ENCODE measurements around the gene C7. TPM values are rescaled to one million over a fixed set of nuclear protein-coding genes. Genes with fewer than 3 reads are reported as not detected.

The C7 gene
- total and polyA plus RNA-seq, 2 of the 8 experiments (the other 6 are each of a cell fraction or from before 2014, with no cell fraction given), result 0.08 TPM; not detected in 1

DNA sequence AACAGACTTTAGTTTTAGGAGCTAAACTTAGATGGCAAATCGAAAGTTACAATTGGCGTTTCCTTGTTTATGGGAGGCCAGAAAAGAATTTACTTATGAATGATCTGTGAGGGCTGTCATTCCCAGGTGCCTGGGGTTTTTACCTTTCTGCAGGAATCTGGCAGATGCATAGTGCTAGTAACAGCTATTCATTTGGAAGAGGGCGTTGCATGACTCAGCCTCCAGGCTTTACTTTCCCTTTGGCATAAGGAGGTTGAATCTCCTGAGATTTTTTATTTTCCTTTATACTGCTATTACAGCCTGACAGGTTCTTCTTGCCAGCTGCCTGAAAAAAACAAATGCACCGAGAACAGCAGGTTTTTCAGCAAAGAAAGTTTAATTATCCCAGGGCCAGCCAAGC is 38.1 kb upstream of the C7 start:
- FAIRE-seq, result no peak
- H2AFZ ChIP-seq (ENCODE audit: low read length), result no peak overlapping the region
- H3K27ac ChIP-seq (ENCODE audit: low read depth, low read length), result no peak overlapping the region
- no peak overlapping the region for H3K14ac ChIP-seq (ENCODE audit: insufficient read length)
- H2BK12ac ChIP-seq (ENCODE audit: low read depth, low read length), result no peak overlapping the region
- H3K4ac ChIP-seq (replicated peaks; ENCODE audit: insufficient read length, low read depth, low read length), result no peak overlapping the region
- no peak overlapping the region for H4K8ac ChIP-seq (ENCODE audit: extremely low read depth, insufficient read depth, low read length)
- peaks cover 0 to 4% (median 1%) of the 10 kb centered on the region in 4 experiments; a peak in 5 of 7 replicates for H3K4me1 ChIP-seq (replicated peaks in 1 of 4; ENCODE audit: control insufficient read depth in 3 of 4, insufficient read depth in 4 of 4, low read length in 3 of 4)
- no peaks in the 10 kb centered on the region for H3K79me1 ChIP-seq (ENCODE audit: low read depth, low read length)
- no peaks in the 10 kb centered on the region for H3K36me3 ChIP-seq (ENCODE audit: control insufficient read depth in 2 of 4, insufficient read depth in 4 of 4, low read length in 3 of 4)
- no peaks in the 10 kb centered on the region for H3K9me3 ChIP-seq (ENCODE audit: insufficient read depth in 2 of 2, low read depth in 1 of 2, low read length in 1 of 2)
- TF ChIP-seq RNF2 (IDR thresholded peaks at IDR 0.05; ENCODE audit: borderline replicate concordance, low read depth, low read length, missing control alignments, poor library complexity, severe bottlenecking) (no peak), BACH1 (IDR thresholded peaks at IDR 0.05; ENCODE audit: low read length) (0 out of 2 replicates have a peak, but pooled peaks have one; percentile 54), CREB1 (IDR thresholded peaks at IDR 0.05) (no peak), JUND (IDR thresholded peaks at IDR 0.05; ENCODE audit: low read length) (0 out of 2 replicates have a peak, but pooled peaks have one; percentile 7)
- H3K4me3 ChIP-seq (ENCODE audit: extremely low read depth in 1 of 4, insufficient read depth in 2 of 4, low read depth in 3 of 4, low read length in 4 of 4), result no peak overlapping the region
- H2AK5ac ChIP-seq (ENCODE audit: low read depth, low read length), result no peak overlapping the region
- H3K23me2 ChIP-seq (ENCODE audit: low read depth, low read length), result no peaks in the 10 kb centered on the region
- H3K79me2 ChIP-seq (ENCODE audit: control insufficient read depth in 1 of 2, insufficient read depth in 2 of 2, low read length in 2 of 2), result no peaks in the 10 kb centered on the region
- CTCF ChIA-PET (ENCODE audit: partially characterized antibody), result interaction anchor here (0.9 to 1.0 kb wide), 4 partner anchors 8 to 34 kb away, joined by 3 read pairs; no protein-coding TSS in a partner anchor
- H4K91ac ChIP-seq (replicated peaks; ENCODE audit: insufficient read length, low read length), result no peak overlapping the region
- H3K56ac ChIP-seq (replicated peaks; ENCODE audit: insufficient read length, low read depth, low read length), result no peak overlapping the region
- H2BK20ac ChIP-seq (ENCODE audit: low read length), result no peak overlapping the region
- 39% methylated on average over 4 of the region's 4 CpGs; no CpG with 5 or more reads in 1 of the 2 experiments for WGBS, 2 experiments (ENCODE audit: extremely low coverage in 1 of 2, insufficient coverage in 1 of 2, insufficient read length in 1 of 2, insufficient replicate concordance in 2 of 2, low coverage in 1 of 2, low lambda C conversion rate in 2 of 2, missing lambda C conversion rate in 1 of 2)
- peak overlapping the region in 1 of 2 experiments; percentile 10; a peak in 1 of 4 replicates for H3K4me2 ChIP-seq (ENCODE audit: insufficient read depth in 1 of 2, low read depth in 2 of 2, low read length in 2 of 2)
- H4K5ac ChIP-seq (ENCODE audit: insufficient read length, low read depth, low read length), result no peak overlapping the region
- no peak overlapping the region for H2BK120ac ChIP-seq (replicated peaks; ENCODE audit: low read depth, low read length)
- peak in 1 of 2 experiments; percentile 37 for DNase-seq (ENCODE audit: low read depth in 1 of 2, low spot score in 2 of 2)
- H3K27me3 ChIP-seq (replicated peaks in 1 of 4; ENCODE audit: control insufficient read depth in 3 of 4, extremely low read depth in 1 of 4, insufficient read depth in 3 of 4, low read length in 3 of 4), result no peaks in the 10 kb centered on the region
- no peak overlapping the region for H2BK15ac ChIP-seq (ENCODE audit: low read length)
- no peak overlapping the region; the same call in 1 of the 2 replicates for H3K18ac ChIP-seq (ENCODE audit: extremely low read depth, low read length)
- no peak overlapping the region for H3K23ac ChIP-seq (ENCODE audit: insufficient read length)
- no peak overlapping the region for H3K9ac ChIP-seq (replicated peaks in 1 of 4; ENCODE audit: extremely low read depth in 1 of 4, low read depth in 3 of 4, low read length in 3 of 4)
- POLR2A ChIA-PET (ENCODE audit: partially characterized antibody), result interaction anchor here (1.1 to 1.5 kb wide), 4 partner anchors 36 to 73 kb away, joined by 3 to 6 read pairs (median 4); partner anchors contain the start of genes PRKAA1 and RPL37
- no peak overlapping the region for H2BK5ac ChIP-seq (ENCODE audit: low read depth, low read length)
- no peaks in the 10 kb centered on the region for H4K20me1 ChIP-seq (replicated peaks in 1 of 2; ENCODE audit: control insufficient read depth in 1 of 2, insufficient read depth in 2 of 2, low read length in 2 of 2)
